Neural cell (in vitro differentiated cells): ENCODE data around the gene ASCC3. TPM values are rescaled to one million over a fixed set of nuclear protein-coding genes. Genes with fewer than 3 reads are reported as not detected.

ENCODE experiments used
- H2AFZ ChIP-seq: fragments of 200-600, 300-800 bp; sonication (generic), shearing (Covaris generic); 2 replicates; pipeline ENCODE4 v1.6.0; 2014; ENCODE audit warnings: low read depth, mild to moderate bottlenecking, antibody characterized with exemption, low read length, moderate library complexity
- H3F3A ChIP-seq: fragments of 200-600 bp; shearing (Covaris generic); 2 replicates; pipeline ENCODE4 v1.6.1; 2016; ENCODE audit warnings: mild to moderate bottlenecking, moderate library complexity, mixed read lengths, antibody characterized with exemption, low read length; ENCODE audit not compliant: insufficient read depth, poor library complexity, severe bottlenecking
- H3K27ac ChIP-seq: fragments of 200-600, 300-800 bp; sonication (generic), shearing (Covaris generic); 2 replicates; pipeline ENCODE4 v1.5.1; 2014; ENCODE audit warnings: mild to moderate bottlenecking, low read length, moderate library complexity
- H3K27me3 ChIP-seq: fragments of 300-800, 200-600 bp; sonication (generic), shearing (Covaris generic); 2 replicates; pipeline ENCODE4 v1.6.0; 2014; ENCODE audit warnings: mild to moderate bottlenecking, low read depth, low read length, moderate library complexity; ENCODE audit not compliant: insufficient read depth
- H3K36me3 ChIP-seq: fragments of 300-800, 200-600 bp; sonication (generic), shearing (Covaris generic); 2 replicates; pipeline ENCODE4 v1.5.1; 2014; ENCODE audit warnings: mild to moderate bottlenecking, antibody characterized with exemption, low read length, moderate library complexity; ENCODE audit not compliant: insufficient read depth
- H3K4me2 ChIP-seq: fragments of 300-800, 200-600 bp; sonication (generic), shearing (Covaris generic); 2 replicates; pipeline ENCODE4 v1.6.0; 2014; ENCODE audit warnings: mild to moderate bottlenecking, low read length
- H3K4me3 ChIP-seq: fragments of 300-800, 200-600 bp; sonication (generic), shearing (Covaris generic); 2 replicates; pipeline ENCODE4 v1.5.1; 2014; ENCODE audit warnings: mild to moderate bottlenecking, low read length, moderate library complexity
- H3K79me2 ChIP-seq: fragments of 200-600 bp; shearing (Covaris generic); replicated peaks from 2 replicates; pipeline ENCODE4 v1.6.0; 2014; ENCODE audit warnings: mild to moderate bottlenecking, low read length, moderate library complexity; ENCODE audit not compliant: insufficient read depth
- H3K9ac ChIP-seq: fragments of 300-800, 200-600 bp; sonication (generic), shearing (Covaris generic); 2 replicates; pipeline ENCODE4 v1.6.1; 2016; ENCODE audit warnings: mild to moderate bottlenecking, low read length, mixed read lengths
- H3K9me2 ChIP-seq: fragments of 200-600 bp; shearing (Covaris generic); 2 replicates; pipeline ENCODE4 v1.6.1; 2016; ENCODE audit warnings: mild to moderate bottlenecking, low read length, mixed read lengths; ENCODE audit not compliant: insufficient read depth
- H3K9me3 ChIP-seq: fragments of 200-600, 300-800 bp; sonication (generic), shearing (Covaris generic); 2 replicates; pipeline ENCODE4 v1.6.1; 2016; ENCODE audit warnings: mild to moderate bottlenecking, mixed run types, low read length, moderate library complexity, mixed read lengths
- H4K20me1 ChIP-seq: fragments of 200-600 bp; shearing (Covaris generic); 2 replicates; pipeline ENCODE4 v1.6.1; 2016; ENCODE audit warnings: mild to moderate bottlenecking, mixed run types; ENCODE audit not compliant: insufficient read depth
- CTCF ChIP-seq: fragments of 450-650 bp; IDR thresholded peaks from 2 replicates; pipeline ENCODE4 v1.5.1; 2014; ENCODE audit warnings: antibody characterized with exemption, mild to moderate bottlenecking, moderate library complexity; ENCODE audit not compliant: poor library complexity, severe bottlenecking
- EP300 ChIP-seq: fragments of 450-650 bp; conservative IDR thresholded peaks from 2 replicates; pipeline ENCODE4 v1.6.1; 2014; ENCODE audit warnings: antibody characterized with exemption, mild to moderate bottlenecking, moderate library complexity; ENCODE audit not compliant: poor library complexity, severe bottlenecking
- EZH2 ChIP-seq: fragments of 200-600, 300-800 bp; shearing (Covaris generic), sonication (generic); IDR thresholded peaks from 2 replicates; pipeline ENCODE4 v1.6.1; 2014; ENCODE audit warnings: antibody characterized with exemption, low read length, borderline replicate concordance, mild to moderate bottlenecking; ENCODE audit not compliant: insufficient read depth, poor library complexity, severe bottlenecking
- MXI1 ChIP-seq: fragments of 450-650 bp; conservative IDR thresholded peaks from 2 replicates; pipeline ENCODE4 v1.6.1; 2014; ENCODE audit warnings: antibody characterized with exemption, mild to moderate bottlenecking; ENCODE audit not compliant: poor library complexity, severe bottlenecking
- POLR2AphosphoS5 ChIP-seq: IDR thresholded peaks from 2 replicates; pipeline ENCODE4 v1.6.1; 2012
- RAD21 ChIP-seq: fragments of 450-650 bp; conservative IDR thresholded peaks from 2 replicates; pipeline ENCODE4 v1.6.1; 2014; ENCODE audit warnings: antibody characterized with exemption, mild to moderate bottlenecking, moderate library complexity
- REST ChIP-seq: IDR thresholded peaks from 2 replicates; pipeline ENCODE4 v1.6.1; 2012; ENCODE audit warnings: borderline replicate concordance
- SMC3 ChIP-seq: fragments of 450-650 bp; conservative IDR thresholded peaks from 2 replicates; pipeline ENCODE4 v1.6.1; 2014; ENCODE audit warnings: antibody characterized with exemption, mild to moderate bottlenecking, moderate library complexity; ENCODE audit not compliant: poor library complexity
- TAF1 ChIP-seq: IDR thresholded peaks from 2 replicates; pipeline ENCODE4 v1.6.1; 2012; ENCODE audit warnings: low read depth
- polyA plus RNA-seq: library from polyadenylated mRNA; depleted of rRNA; stranded (reverse); fragments of >200 nt; gene quantifications from 2 replicates; pipeline ENCODE4 v1.2.3, GENCODE V29; 2014

The ASCC3 gene
- polyA plus RNA-seq, 1 donor from 2014 or later, result 14.9 TPM

GRCh38 chr6:100724696-100725095 lies 156.4 kb downstream of the ASCC3 start:
- Histone ChIP-seq H3F3A (no peaks in the 10 kb centered on the region), H3K4me3 (no peak overlapping the region), H3K9ac (no peak overlapping the region), H3K9me3 (no peaks in the 10 kb centered on the region), H3K79me2 (no peaks in the 10 kb centered on the region), H3K36me3 (no peaks in the 10 kb centered on the region), H2AFZ (no peak overlapping the region), H3K27me3 (no peaks in the 10 kb centered on the region), H3K9me2 (no peaks in the 10 kb centered on the region), H4K20me1 (no peaks in the 10 kb centered on the region), H3K4me2 (no peak overlapping the region), H3K27ac (no peak overlapping the region)
- TF ChIP-seq REST, result no peak
- no peak for TF ChIP-seq CTCF
- no peak for TF ChIP-seq EP300
- TF ChIP-seq EZH2, result no peak
- no peak for TF ChIP-seq SMC3
- TF ChIP-seq RAD21, result no peak
- no peak for TF ChIP-seq POLR2AphosphoS5
- no peak for TF ChIP-seq TAF1

- H3K79me2 ChIP-seq, result no peaks in the 10 kb centered on the region
- H3K27me3 ChIP-seq, result no peaks in the 10 kb centered on the region
- TF ChIP-seq TAF1 (no peak), RAD21 (no peak), CTCF (no peak), EP300 (no peak), SMC3 (no peak), REST (no peak), POLR2AphosphoS5 (no peak), EZH2 (no peak), MXI1 (no peak)
- H3K27ac ChIP-seq, result no peak overlapping the region
- no peaks in the 10 kb centered on the region for H3K36me3 ChIP-seq
- H3K9me3 ChIP-seq, result no peaks in the 10 kb centered on the region
- no peak overlapping the region for H3K4me2 ChIP-seq
- no peak overlapping the region for H3K4me3 ChIP-seq
- H3F3A ChIP-seq, result no peaks in the 10 kb centered on the region
- no peak overlapping the region for H2AFZ ChIP-seq
- no peak overlapping the region for H3K9ac ChIP-seq
- H4K20me1 ChIP-seq, result no peaks in the 10 kb centered on the region
- no peaks in the 10 kb centered on the region for H3K9me2 ChIP-seq
Observed at GRCh38 chr6:100724222-100724621, 156.9 kb downstream of the ASCC3 start.
